NOMO-1 treated with DMSO at 0.1 percent for 48 hours (cell line): ENCODE data around the gene TH.

Experiments
- DNase-seq: peaks from one replicate; lab custom pipeline; 2025; ENCODE audit not compliant: unreplicated experiment; lab: John Stamatoyannopoulos, UW

Gene TH

DNA sequence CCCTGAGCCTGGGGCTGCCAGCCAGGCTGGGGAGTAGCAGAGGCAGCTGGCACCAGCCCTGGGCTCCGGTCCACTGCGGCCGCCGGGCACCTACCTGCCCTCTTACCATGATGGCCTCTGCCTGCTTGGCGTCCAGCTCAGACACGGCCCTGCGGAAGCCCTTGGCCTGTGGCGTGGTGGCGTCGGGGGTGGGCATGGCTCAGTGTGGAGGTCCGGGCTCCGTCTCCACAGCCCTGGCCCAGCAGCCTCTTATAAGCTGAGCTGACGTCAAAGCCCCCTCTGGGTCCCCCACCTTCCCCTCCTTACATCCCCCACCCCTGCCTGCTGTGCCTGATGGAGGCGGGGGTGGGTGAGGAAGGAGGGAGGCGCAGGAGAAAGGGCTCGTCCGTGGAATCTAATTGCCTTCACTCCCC, at the start of gene TH:
TH (minus strand) TSS at position 225 of the 413 bp plus-strand sequence; CDS start at position 196, 29 bp downstream.
- no peak for DNase-seq

GRCh38 chr11:2221024-2221423, 49.4 kb upstream of the TH start:
- DNase-seq: no peak

DNA sequence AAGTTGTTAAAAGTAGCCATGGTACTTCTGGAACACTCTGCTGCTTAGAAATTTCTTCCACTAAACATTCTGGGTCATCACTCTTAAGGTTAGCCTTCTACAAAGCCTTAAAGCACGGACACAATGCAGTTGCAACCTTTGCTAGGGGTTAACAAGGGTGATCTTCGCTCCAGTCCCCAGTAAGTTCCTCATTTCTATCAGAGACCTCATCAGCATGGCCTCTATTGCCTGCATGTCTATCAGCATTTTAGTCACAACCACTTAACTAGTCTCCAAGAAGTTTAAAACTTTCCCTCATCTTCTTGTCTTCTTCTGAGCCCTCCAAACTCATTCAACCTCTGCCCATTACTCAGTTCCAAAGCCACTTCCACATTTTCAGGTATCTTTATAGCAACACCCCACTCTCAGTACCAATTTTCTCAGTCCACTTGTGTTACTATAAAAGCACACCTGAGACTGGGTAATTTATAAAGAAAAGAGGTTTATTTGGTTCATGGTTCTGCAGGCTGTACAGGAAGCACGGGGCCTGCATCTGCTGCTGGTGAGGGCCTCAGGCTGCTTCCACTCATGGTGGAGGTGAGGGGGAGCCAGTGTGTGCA, 48.7 kb upstream of the TH start:
- DNase-seq: peak; percentile 66

GRCh38 chr11:2219318-2220017, 47.9 kb upstream of the TH start:
- DNase-seq: no peak

- no peak for DNase-seq
Measured at GRCh38 chr11:2218031-2218633, 46.5 kb upstream of the TH start.

GRCh38 chr11:2217211-2218030, 45.8 kb upstream of the TH start:
- DNase-seq: no peak

DNA sequence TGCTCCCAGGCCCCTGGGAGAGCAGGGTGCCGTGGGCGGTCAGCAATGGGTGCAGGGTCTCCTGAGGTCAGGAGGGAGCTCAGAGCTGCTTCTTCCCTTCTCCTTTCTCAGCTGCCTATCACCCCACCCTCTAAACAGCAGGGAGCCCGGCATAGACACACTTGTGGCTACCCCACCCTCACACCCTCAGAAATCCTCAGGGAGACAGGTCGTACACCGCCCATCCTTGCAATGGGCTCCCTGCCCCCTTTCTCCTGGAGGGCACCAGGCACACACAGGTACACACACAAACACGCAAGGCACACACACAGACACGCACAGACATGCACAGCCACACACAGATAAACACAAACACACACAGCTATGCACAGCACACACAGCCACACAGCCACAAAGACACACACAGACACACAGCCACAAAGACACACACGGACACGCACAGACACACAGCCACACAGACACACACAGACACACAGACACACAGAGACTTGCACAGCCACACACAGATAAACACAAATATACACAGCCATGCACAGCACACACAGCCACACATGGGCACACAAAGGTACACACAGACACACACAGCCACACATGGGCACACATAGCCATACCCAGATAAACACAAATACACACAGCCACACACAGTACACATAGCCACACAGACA, 44.9 kb upstream of the TH start:
- DNase-seq: no peak

- no peak for DNase-seq
Measured at GRCh38 chr11:2215561-2216399, 44.2 kb upstream of the TH start.

DNA sequence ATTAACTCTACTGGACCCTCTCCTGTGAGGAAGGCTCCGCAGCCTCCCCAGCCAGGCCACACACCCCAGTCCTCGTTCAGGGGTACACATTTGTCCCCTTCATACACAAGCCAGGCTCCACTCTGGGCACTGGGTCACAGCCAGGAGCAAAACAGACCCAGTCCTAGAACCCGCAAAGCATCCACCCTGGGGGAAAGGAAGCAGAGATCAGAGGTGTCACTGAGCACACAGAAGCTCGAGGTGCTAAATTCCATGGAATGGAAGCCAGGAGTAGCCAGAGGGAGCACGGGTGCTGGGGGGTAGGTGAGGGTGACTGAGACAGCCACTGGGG, 43.6 kb upstream of the TH start:
- no peak for DNase-seq

DNA sequence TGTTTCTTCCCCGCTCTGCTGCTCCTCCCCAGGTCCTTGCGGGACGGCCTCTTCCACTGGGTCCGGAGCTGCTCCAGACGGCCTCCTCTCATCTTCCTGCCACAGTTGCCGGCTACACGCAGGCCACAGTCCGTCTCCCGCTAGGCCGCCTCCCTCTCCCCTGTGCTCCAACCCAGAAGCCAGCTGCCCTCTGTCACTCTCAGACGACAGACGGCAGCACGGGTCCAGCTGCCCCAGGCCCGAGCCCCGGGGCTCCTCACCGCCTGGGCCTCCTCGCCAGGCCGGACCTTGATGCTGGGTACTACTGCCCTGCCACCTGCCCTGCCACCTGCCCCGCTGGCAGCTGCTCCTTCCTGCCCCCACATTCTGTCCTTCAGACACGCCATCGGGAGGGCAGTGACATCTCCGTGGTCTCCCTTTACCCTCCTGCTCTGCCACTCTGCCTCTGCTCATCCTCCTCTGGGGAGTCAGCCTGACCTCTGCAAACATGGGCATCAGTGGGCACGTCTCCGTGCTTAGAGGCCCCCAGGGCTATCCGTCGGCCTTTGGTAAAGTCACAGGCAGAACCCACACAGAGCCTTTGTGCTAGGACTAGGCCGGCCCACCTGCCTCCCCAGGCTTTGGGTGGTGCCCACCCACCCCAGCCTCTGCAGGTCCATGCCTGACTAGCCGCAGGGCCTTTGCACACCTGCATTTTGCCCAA, 43.1 kb upstream of the TH start:
- DNase-seq: no peak

DNA sequence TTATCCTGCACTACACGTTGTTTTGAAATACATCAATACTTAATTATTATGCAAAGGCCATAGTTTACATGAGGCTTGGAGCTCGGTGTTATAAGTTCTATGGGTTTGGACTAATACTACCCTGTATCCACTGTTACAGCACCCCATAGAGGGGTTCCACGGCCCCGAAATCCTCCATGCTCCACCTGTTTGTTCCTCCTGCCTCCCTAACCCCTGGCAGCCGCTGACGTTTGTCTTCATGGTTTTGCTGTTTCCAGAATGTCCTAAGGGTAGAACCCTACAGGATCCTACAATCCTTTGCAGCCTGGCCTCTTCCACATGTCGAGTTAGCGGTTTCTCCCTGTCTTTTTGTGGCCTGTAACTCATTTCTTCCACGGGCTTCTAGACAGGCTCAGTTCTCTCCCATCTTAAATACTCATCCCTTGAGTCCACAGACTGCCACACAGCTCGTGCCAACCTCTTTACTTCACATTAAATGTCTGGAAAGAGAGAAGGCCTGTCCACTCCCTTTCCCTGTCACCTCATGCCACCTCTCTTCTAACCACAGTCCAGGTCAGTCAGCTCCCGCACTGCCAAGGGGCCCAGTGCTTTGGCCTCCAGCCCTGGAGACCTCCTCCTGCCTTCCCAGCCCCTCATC, 42.4 kb upstream of the TH start:
- DNase-seq: no peak

- DNase-seq: peak; percentile 42
Measured at GRCh38 chr11:2213384-2213842, 41.8 kb upstream of the TH start.

DNA sequence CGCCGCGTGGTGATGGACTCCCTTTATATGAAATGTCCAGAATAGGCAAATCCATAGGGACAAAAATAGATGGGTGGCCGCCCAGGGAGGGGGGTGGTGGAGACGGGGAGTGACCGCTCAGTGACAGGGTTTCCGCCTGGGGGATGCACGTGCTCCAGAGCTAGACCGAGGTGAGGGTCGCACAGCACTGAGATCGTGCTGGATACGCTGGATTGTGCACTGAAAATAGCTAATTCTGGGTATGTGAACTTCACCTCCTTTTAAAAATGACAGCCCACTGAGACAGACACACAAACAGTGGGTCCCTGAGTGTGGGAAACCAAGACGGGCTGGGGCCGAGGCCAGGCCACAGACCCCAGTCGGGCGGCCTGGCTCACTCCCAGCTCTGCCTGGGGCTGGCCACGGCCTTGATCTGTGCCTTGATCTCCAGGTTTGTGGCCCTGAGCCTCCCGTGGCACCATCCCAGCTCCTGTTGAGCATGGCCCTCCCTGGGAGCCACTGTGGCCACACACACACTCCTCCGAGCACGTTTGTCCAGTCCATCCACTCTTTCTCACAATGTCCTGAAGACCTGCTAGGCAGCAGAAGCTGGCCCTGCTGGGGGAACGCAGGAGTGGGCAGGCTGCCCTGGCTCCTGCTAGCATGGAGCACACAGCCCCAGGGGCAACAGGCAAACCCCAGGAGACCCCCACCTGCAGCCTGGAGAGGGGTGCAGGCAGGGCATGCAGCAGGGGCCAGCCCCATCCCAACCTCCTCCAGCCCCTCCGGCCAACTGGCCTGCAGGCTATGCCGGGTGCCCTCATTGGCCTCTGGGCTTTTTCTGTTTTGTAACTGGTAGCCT, 41.0 kb upstream of the TH start:
- no peak for DNase-seq

GRCh38 chr11:2211113-2211971, 39.7 kb upstream of the TH start:
- no peak for DNase-seq

- DNase-seq: no peak
Measured at GRCh38 chr11:2210366-2211112, 38.9 kb upstream of the TH start.

DNA sequence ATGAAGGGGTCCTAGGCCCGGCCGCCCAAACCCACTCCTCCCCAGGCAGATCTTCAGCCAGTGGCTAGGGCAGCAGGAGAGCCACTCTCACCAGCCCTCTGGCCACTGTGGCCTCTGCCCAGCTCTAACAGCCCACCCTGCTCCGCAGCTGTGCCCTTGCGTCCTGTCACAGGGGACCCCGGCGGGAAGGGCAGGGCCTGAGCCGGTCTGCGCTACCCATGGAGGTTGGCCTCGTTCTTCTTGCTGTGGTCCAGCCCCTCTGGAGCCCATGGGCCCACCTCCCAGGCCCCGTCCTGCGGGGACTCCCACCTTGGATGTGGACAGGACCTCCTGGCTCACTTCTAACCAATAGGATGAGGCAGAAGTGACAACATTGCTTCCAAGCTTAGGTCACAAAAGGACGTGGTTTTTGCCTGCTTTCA, 38.3 kb upstream of the TH start:
- DNase-seq: no peak

- no peak for DNase-seq
Measured at GRCh38 chr11:2209370-2209801, 37.8 kb upstream of the TH start.
